SKM-1 treated with dmso at 0.1 percent for 144 hours (cell line): Measurements from ENCODE around the gene MYLK.
A peak's percentile ranks its signal among the peaks of the same experiment; 100 is the strongest.

Experiments
- DNase-seq: peaks from one replicate; lab custom pipeline; 2025; ENCODE audit not compliant: unreplicated experiment; lab: John Stamatoyannopoulos, UW

Gene MYLK

GRCh38 chr3:123651449-123652341 is 232.4 kb downstream of the MYLK start:
- no peak for DNase-seq

- no peak for DNase-seq
Observed at GRCh38 chr3:123650101-123650500, 234.0 kb downstream of the MYLK start.

- DNase-seq, result no peak
Observed at GRCh38 chr3:123648696-123649405, 235.3 kb downstream of the MYLK start.

- no peak for DNase-seq
Observed at GRCh38 chr3:123644358-123644757, 239.8 kb downstream of the MYLK start.

- DNase-seq, result no peak
Observed at GRCh38 chr3:123642957-123643330, 241.2 kb downstream of the MYLK start.

GRCh38 chr3:123642182-123642956 is 241.8 kb downstream of the MYLK start:
- peak; percentile 97 for DNase-seq

GRCh38 chr3:123641505-123641904 is 242.6 kb downstream of the MYLK start:
- DNase-seq, result no peak

GRCh38 chr3:123640740-123641462 is 243.2 kb downstream of the MYLK start:
- no peak for DNase-seq

GRCh38 chr3:123640311-123640710 is 243.8 kb downstream of the MYLK start:
- no peak for DNase-seq

- no peak for DNase-seq
Observed at GRCh38 chr3:123638936-123639689, 245.0 kb downstream of the MYLK start.

- no peak for DNase-seq
Observed at GRCh38 chr3:123637841-123638240, 246.3 kb downstream of the MYLK start.

- no peak for DNase-seq
Observed at GRCh38 chr3:123637131-123637530, 247.0 kb downstream of the MYLK start.

GRCh38 chr3:123636431-123636841 is 247.7 kb downstream of the MYLK start:
- DNase-seq, result no peak

- no peak for DNase-seq
Observed at GRCh38 chr3:123635717-123636116, 248.4 kb downstream of the MYLK start.

GRCh38 chr3:123635217-123635616 is 248.9 kb downstream of the MYLK start:
- no peak for DNase-seq

- DNase-seq, result no peak
Observed at GRCh38 chr3:123634149-123635051, 249.7 kb downstream of the MYLK start.

- DNase-seq, result no peak
Observed at GRCh38 chr3:123633530-123633929, 250.6 kb downstream of the MYLK start.

GRCh38 chr3:123632161-123632655 is 251.9 kb downstream of the MYLK start:
- no peak for DNase-seq

- DNase-seq, result no peak
Observed at GRCh38 chr3:123629747-123630047, 254.4 kb downstream of the MYLK start.
